ENCODE measurements around the gene ZBED6.
"Not testable (repeated sequence)": the region's sequence is repeated elsewhere in the genome, so short reads cannot be mapped to it uniquely, and the experiment has no call there.

The ZBED6 gene

GRCh38 chr1:203818399-203818798, 23.0 kb downstream of the ZBED6 start:
- TF ChIP-seq, protein P1, sequence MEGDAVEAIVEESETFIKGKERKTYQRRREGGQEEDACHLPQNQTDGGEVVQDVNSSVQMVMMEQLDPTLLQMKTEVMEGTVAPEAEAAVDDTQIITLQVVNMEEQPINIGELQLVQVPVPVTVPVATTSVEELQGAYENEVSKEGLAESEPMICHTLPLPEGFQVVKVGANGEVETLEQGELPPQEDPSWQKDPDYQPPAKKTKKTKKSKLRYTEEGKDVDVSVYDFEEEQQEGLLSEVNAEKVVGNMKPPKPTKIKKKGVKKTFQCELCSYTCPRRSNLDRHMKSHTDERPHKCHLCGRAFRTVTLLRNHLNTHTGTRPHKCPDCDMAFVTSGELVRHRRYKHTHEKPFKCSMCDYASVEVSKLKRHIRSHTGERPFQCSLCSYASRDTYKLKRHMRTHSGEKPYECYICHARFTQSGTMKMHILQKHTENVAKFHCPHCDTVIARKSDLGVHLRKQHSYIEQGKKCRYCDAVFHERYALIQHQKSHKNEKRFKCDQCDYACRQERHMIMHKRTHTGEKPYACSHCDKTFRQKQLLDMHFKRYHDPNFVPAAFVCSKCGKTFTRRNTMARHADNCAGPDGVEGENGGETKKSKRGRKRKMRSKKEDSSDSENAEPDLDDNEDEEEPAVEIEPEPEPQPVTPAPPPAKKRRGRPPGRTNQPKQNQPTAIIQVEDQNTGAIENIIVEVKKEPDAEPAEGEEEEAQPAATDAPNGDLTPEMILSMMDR (IDR thresholded peaks at IDR 0.05), result no peak
- Histone ChIP-seq H3K27ac (no peak overlapping the region), H3K36me3 (ENCODE audit: control insufficient read depth, insufficient read depth, low read length) (no peaks in the 10 kb centered on the region), H3K4me1 (no peaks in the 10 kb centered on the region), H3K27me3 (ENCODE audit: control insufficient read depth, insufficient read depth, low read length) (no peaks in the 10 kb centered on the region), H3K9me3 (ENCODE audit: control insufficient read depth, low read length) (no peaks in the 10 kb centered on the region), H3K9ac (no peak overlapping the region), H3K79me2 (peaks cover 14% of the 10 kb centered on the region), H3K4me3 (ENCODE audit: low read depth, low read length) (no peak overlapping the region), H2AFZ (no peak overlapping the region), H3K4me2 (ENCODE audit: low read length) (no peak overlapping the region)

GRCh38 chr1:203823306-203823705, 27.9 kb downstream of the ZBED6 start:
- no peaks in the 10 kb centered on the region for H3K27me3 ChIP-seq (ENCODE audit: control insufficient read depth, insufficient read depth, low read length)
- H3K4me3 ChIP-seq (ENCODE audit: low read depth, low read length), result no peak overlapping the region

DNA sequence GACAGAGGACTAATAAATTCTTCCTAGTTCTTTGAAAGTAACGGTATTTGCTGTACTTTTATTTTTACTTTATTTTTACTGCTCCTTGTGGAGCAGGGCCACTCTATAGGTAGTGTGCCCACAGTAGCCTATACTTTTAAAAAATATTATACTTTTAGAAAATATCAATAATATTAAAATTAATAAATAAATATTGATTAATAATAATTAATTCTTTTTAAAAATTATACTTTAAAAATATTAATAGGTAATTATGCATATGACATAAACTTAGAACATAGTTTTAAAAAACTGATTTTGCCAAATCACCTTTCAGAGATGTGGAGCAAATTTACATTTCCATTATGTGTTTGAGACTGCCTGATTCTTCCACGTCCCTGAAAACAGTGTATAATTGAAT, 30.8 kb downstream of the ZBED6 start:
- H3K4me3 ChIP-seq (ENCODE audit: low read depth, low read length), result no peak overlapping the region
- no peaks in the 10 kb centered on the region for H3K27me3 ChIP-seq (ENCODE audit: control insufficient read depth, insufficient read depth, low read length)
- H2AFZ ChIP-seq, result no peak overlapping the region
- peaks cover 7% of the 10 kb centered on the region for H3K79me2 ChIP-seq
- no peaks in the 10 kb centered on the region for H3K9me3 ChIP-seq (ENCODE audit: control insufficient read depth, low read length)
- H3K9ac ChIP-seq, result no peak overlapping the region
- no peaks in the 10 kb centered on the region for H3K4me1 ChIP-seq
- H3K36me3 ChIP-seq (ENCODE audit: control insufficient read depth, insufficient read depth, low read length), result no peaks in the 10 kb centered on the region
- TF ChIP-seq, protein P1 (IDR thresholded peaks at IDR 0.05), result no peak
- H3K27ac ChIP-seq, result no peak overlapping the region
- no peak overlapping the region for H3K4me2 ChIP-seq (ENCODE audit: low read length)

More at GRCh38 chr1:203823306-203823705, 27.9 kb downstream of the ZBED6 start:
- Histone ChIP-seq H3K79me2 (peaks cover 13% of the 10 kb centered on the region), H2AFZ (no peak overlapping the region), H3K27ac (no peak overlapping the region), H3K36me3 (ENCODE audit: control insufficient read depth, insufficient read depth, low read length) (no peaks in the 10 kb centered on the region), H3K4me2 (ENCODE audit: low read length) (no peak overlapping the region), H3K9me3 (ENCODE audit: control insufficient read depth, low read length) (no peaks in the 10 kb centered on the region), H3K9ac (no peak overlapping the region), H3K4me1 (no peaks in the 10 kb centered on the region)
- TF ChIP-seq, protein P1 (IDR thresholded peaks at IDR 0.05), result no peak

GRCh38 chr1:203828002-203828401, 32.6 kb downstream of the ZBED6 start:
- Histone ChIP-seq H3K27me3 (ENCODE audit: control insufficient read depth, insufficient read depth, low read length) (no peaks in the 10 kb centered on the region), H3K4me2 (ENCODE audit: low read length) (no peak overlapping the region), H3K27ac (no peak overlapping the region), H3K79me2 (peaks cover 2% of the 10 kb centered on the region), H2AFZ (no peak overlapping the region), H3K9me3 (ENCODE audit: control insufficient read depth, low read length) (no peaks in the 10 kb centered on the region), H3K4me1 (no peaks in the 10 kb centered on the region), H3K9ac (no peak overlapping the region), H3K36me3 (ENCODE audit: control insufficient read depth, insufficient read depth, low read length) (no peaks in the 10 kb centered on the region), H3K4me3 (ENCODE audit: low read depth, low read length) (no peak overlapping the region)
- TF ChIP-seq, protein P1 (IDR thresholded peaks at IDR 0.05), result no peak

DNA sequence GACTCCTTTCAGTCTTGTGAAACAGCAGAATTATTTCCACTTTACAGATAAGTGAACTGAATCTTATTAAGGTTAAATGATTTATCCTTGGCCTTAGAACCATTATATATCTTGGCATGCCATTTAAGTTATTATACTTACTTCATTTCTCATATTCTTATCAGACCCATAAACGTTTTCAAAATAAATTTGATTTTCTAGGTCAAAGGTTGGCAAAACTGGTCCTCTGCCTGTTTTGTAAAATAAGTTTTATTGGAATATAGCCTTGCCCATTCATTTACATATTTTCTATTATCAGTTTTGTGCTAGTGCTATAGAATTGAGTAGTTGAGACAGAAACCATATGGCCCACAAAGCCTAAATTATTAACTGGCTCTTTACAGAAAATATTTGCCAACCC, 33.1 kb downstream of the ZBED6 start:
- no peak overlapping the region for H3K4me2 ChIP-seq (ENCODE audit: low read length)
- no peak overlapping the region for H3K4me3 ChIP-seq (ENCODE audit: low read depth, low read length)
- TF ChIP-seq, protein P1 (IDR thresholded peaks at IDR 0.05), result no peak
- no peaks in the 10 kb centered on the region for H3K9me3 ChIP-seq (ENCODE audit: control insufficient read depth, low read length)
- H3K79me2 ChIP-seq, result peaks cover 2% of the 10 kb centered on the region
- no peak overlapping the region for H2AFZ ChIP-seq
- H3K9ac ChIP-seq, result no peak overlapping the region
- H3K36me3 ChIP-seq (ENCODE audit: control insufficient read depth, insufficient read depth, low read length), result no peaks in the 10 kb centered on the region
- no peak overlapping the region for H3K27ac ChIP-seq
- H3K4me1 ChIP-seq, result no peaks in the 10 kb centered on the region
- no peaks in the 10 kb centered on the region for H3K27me3 ChIP-seq (ENCODE audit: control insufficient read depth, insufficient read depth, low read length)

DNA sequence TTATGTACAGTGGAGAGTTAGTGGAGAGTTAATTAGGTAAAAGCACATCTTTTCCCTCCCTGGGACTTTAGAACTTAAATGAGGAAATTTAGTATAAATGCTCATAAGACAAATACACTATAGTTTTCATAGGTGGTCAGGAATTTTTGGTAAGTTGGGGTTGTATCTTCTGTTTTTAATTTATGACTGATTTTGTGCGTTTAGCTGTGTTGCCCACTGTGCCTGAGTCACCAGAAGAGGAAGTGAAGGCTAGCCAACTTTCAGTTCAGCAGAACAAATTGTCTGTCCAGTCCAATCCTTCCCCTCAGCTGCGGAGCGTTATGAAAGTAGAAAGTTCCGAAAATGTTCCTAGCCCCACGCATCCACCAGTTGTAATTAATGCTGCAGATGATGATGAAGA, 33.8 kb downstream of the ZBED6 start:
- H3K9me3 ChIP-seq (ENCODE audit: control insufficient read depth, low read length); H3K9ac ChIP-seq; H3K4me1 ChIP-seq; H3K4me2 ChIP-seq (ENCODE audit: low read length); H2AFZ ChIP-seq; H3K79me2 ChIP-seq; H3K4me3 ChIP-seq (ENCODE audit: low read depth, low read length); H3K27ac ChIP-seq; H3K36me3 ChIP-seq (ENCODE audit: control insufficient read depth, insufficient read depth, low read length); H3K27me3 ChIP-seq (ENCODE audit: control insufficient read depth, insufficient read depth, low read length): not testable (repeated sequence)
